Esophagus squamous epithelium (tissue), 5 donors: Measurements from ENCODE around the gene TRIM40. TPM values are rescaled to one million over a fixed set of nuclear protein-coding genes. Genes with fewer than 3 reads are reported as not detected.
"Not testable (repeated sequence)": the region's sequence is repeated elsewhere in the genome, so short reads cannot be mapped to it uniquely, and the experiment has no call there.

Source experiments
- DNase-seq: peaks from one replicate; lab custom pipeline; 2025; lab: John Stamatoyannopoulos, UW
- H3K27ac ChIP-seq, 4 donors: fragments of 200-600 bp; sonication (generic); one replicate each; pipeline ENCODE4 v1.5.1; 2016 to 2019; ENCODE audit warnings: mild to moderate bottlenecking in 1 of 4
- H3K27me3 ChIP-seq, 4 donors: fragments of 200-600 bp; sonication (generic); 1 replicate in 3 of 4; 2 replicates in 1 of 4; pipeline versions ENCODE4 v1.5.1 to v1.6.0; 2017 to 2021; ENCODE audit warnings: antibody characterized with exemption in 1 of 4
- H3K36me3 ChIP-seq, 3 donors: fragments of 200-600 bp; sonication (generic); one replicate each; pipeline ENCODE4 v1.5.1; 2016 to 2019
- H3K4me1 ChIP-seq, 3 donors: fragments of 200-600 bp; sonication (generic); one replicate each; pipeline ENCODE4 v1.5.1; 2017 to 2019
- H3K4me3 ChIP-seq, 4 donors: fragments of 200-600 bp; sonication (generic); 1 replicate in 3 of 4; 2 replicates in 1 of 4; pipeline ENCODE4 v1.5.1; 2016 to 2019; ENCODE audit warnings: mild to moderate bottlenecking in 2 of 4, moderate library complexity in 1 of 4
- H3K9me3 ChIP-seq, 3 donors: fragments of 200-600 bp; sonication (generic); one replicate each; pipeline ENCODE4 v1.5.1; 2016 to 2019
- CTCF ChIP-seq, 6 experiments: fragments of 450-650 bp in 4 of 6; fragments of 200-600 bp in 2 of 6; sonication (generic) in 2 of 6; IDR thresholded peaks; one replicate each; pipeline ENCODE4 v1.5.1; 2016 to 2019; ENCODE audit warnings: antibody characterized with exemption in 6 of 6, mild to moderate bottlenecking in 4 of 6, moderate library complexity in 4 of 6
- POLR2A ChIP-seq, 4 donors: fragments of 450-650 bp; IDR thresholded peaks; one replicate each; pipeline ENCODE4 v1.6.1; 2017; ENCODE audit warnings: antibody characterized with exemption in 4 of 4, mild to moderate bottlenecking in 4 of 4, moderate library complexity in 3 of 4
- WGBS, 2 donors: methylation state at CpG; one replicate each; pipeline ENCODE4 v1.1.5; 2018; 5-methylcytosine and 5-hydroxymethylcytosine counted together
- intact Hi-C: fragments of 100-400 bp; cut with DNase I; formaldehyde crosslinking; loops from one replicate; pipeline ENCODE4 v1.15.0; 2022
- total RNA-seq, 4 donors: library from RNA; depleted of rRNA; stranded (reverse); fragments of >200 nt; gene quantifications; one replicate each; pipeline ENCODE4 v1.1.0, GENCODE V29; 2016
- donor health status: DM: yes; HTN: yes; CAD: no.

TRIM40 gene
- total RNA-seq, 4 donors from 2014 or later: not detected

DNA sequence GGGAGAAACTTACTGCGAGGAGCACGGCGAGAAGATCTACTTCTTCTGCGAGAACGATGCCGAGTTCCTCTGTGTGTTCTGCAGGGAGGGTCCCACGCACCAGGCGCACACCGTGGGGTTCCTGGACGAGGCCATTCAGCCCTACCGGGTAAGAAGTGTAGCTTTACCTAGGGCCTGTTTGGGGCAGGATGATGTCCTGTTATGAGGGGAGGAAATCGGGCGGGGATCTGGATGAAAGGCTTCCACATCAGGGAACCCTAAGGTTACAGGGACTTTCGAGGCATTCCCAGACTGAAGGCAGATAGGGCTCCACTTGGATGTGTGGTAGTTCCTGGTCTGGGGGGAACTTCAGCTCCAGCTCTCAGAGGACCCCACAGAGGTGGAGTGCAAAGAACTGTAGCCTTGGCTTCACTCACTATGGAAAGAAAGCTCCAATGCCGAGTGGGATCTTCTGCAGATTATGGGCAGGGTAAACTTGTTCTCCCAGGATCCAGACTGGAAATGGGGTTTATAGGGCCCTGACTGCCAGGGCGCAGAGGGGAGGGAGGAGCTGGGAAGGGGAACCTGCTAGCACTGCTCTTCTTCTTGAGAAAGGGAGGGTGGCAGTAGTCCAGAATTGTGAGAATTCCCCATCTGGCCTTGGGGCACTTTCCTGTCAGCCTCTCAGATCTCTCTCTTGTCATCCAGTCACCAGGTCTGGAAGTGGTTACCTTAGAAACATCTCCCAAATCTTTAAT lies 28.1 kb downstream of the TRIM40 start:
- TF ChIP-seq POLR2A (IDR thresholded peaks at IDR 0.05) (no peak), CTCF (IDR thresholded peaks at IDR 0.05) (no peak)
- 87 to 94% methylated on average over 13 to 15 of the region's 16 CpGs for WGBS, 2 donors
- H3K4me1 ChIP-seq: no peaks in the 10 kb centered on the region
- no peak for DNase-seq
- H3K27ac ChIP-seq: no peak overlapping the region
- no peaks in the 10 kb centered on the region for H3K9me3 ChIP-seq
- peaks cover 0 to 39% (median 0%) of the 10 kb centered on the region in 4 donors for H3K27me3 ChIP-seq
- intact Hi-C loops: no loop called here
- H3K36me3 ChIP-seq: no peaks in the 10 kb centered on the region
- H3K4me3 ChIP-seq: no peak overlapping the region

DNA sequence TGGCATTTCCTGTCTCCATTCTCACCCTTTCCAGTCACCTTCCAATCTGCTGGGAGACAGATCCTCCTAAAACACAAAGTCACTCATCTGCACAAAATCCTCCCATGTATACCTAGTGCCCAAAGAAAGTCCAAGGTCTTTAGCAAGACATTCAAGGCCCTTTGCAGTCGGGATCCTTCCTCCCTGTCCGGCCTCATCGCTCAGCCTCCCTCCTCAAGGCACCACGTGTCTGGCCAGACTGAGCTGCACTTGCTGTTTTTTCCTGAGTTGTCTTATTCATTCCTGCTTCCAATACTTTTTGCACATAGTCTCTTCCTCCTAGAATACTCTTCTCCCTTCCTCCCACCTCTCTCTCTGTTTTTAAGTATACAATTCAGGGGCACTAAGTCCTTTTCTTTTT lies 28.8 kb downstream of the TRIM40 start:
- H3K4me1 ChIP-seq: no peaks in the 10 kb centered on the region
- no peak overlapping the region for H3K4me3 ChIP-seq
- H3K27ac ChIP-seq: no peak overlapping the region
- TF ChIP-seq POLR2A (IDR thresholded peaks at IDR 0.05) (no peak), CTCF (IDR thresholded peaks at IDR 0.05) (no peak)
- 83% methylated on average over 4 of the region's 4 CpGs for WGBS, 2 donors
- intact Hi-C loops: no loop called here
- H3K27me3 ChIP-seq: peaks cover 0 to 41% (median 0%) of the 10 kb centered on the region in 4 donors
- no peaks in the 10 kb centered on the region for H3K36me3 ChIP-seq
- no peak for DNase-seq
- no peaks in the 10 kb centered on the region for H3K9me3 ChIP-seq

DNA sequence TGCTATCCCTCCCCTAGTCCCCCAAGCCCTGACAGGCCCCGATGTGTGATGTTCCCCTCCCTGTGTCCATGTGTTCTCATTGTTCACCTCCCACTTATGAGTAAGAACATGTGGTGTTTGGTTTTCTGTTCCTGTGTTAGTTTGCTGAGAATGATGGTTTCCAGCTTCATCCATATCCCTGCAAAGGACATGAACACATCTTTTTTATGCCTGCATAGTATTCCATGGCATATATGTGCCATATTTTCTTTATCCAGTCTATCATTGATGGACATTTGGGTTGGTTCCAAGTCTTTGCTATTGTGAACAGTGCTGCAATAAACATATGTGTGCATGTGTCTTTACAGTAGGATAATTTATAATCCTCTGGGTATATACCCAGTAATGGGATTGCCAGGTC lies 29.3 kb downstream of the TRIM40 start:
- 75 to 100% methylated on average over 1 of the region's 1 CpG for WGBS, 2 donors

GRCh38 chr6:30167101-30167500 lies 31.2 kb downstream of the TRIM40 start:
- intact Hi-C loops: no loop called here

More for the DNA sequence above, 29.3 kb downstream of the TRIM40 start:
- H3K4me3 ChIP-seq, H3K4me1 ChIP-seq, DNase-seq, H3K27ac ChIP-seq, intact Hi-C loops, H3K9me3 ChIP-seq, H3K36me3 ChIP-seq: not testable (repeated sequence)
- peaks cover 0 to 45% (median 0%) of the 10 kb centered on the region in 4 donors for H3K27me3 ChIP-seq

GRCh38 chr6:30168741-30169140 lies 32.8 kb downstream of the TRIM40 start:
- DNase-seq: no peak
- Histone ChIP-seq H3K9me3 (no peaks in the 10 kb centered on the region), H3K4me3 (no peak overlapping the region), H3K36me3 (no peaks in the 10 kb centered on the region), H3K4me1 (peaks cover 8 to 10% (median 8%) of the 10 kb centered on the region in 3 donors), H3K27me3 (peaks cover 0 to 71% (median 12%) of the 10 kb centered on the region in 4 donors), H3K27ac (no peak overlapping the region)
- WGBS, 2 donors: 25 to 91% methylated on average over 1 of the region's 1 CpG
- no peak for TF ChIP-seq CTCF (IDR thresholded peaks at IDR 0.05)
- no peak for TF ChIP-seq POLR2A (IDR thresholded peaks at IDR 0.05)
- intact Hi-C loops: no loop called here

More at GRCh38 chr6:30167101-30167500, 31.2 kb downstream of the TRIM40 start:
- Histone ChIP-seq H3K4me1 (peaks cover 5 to 7% (median 6%) of the 10 kb centered on the region in 3 donors), H3K4me3 (no peak overlapping the region), H3K27me3 (peaks cover 0 to 64% (median 11%) of the 10 kb centered on the region in 4 donors), H3K36me3 (no peaks in the 10 kb centered on the region), H3K9me3 (no peaks in the 10 kb centered on the region), H3K27ac (no peak overlapping the region)
- 59 to 73% methylated on average over 6 of the region's 6 CpGs for WGBS, 2 donors
- TF ChIP-seq POLR2A (IDR thresholded peaks at IDR 0.05): no peak
- TF ChIP-seq CTCF (IDR thresholded peaks at IDR 0.05): no peak
- DNase-seq: no peak
